Stimulated activated CD4-positive, alpha-beta T cell treated with anti-CD3 and anti-CD28 coated beads, Interleukin-1b, Interleukin-23, amount 100 ng/mL, for 48 hours (primary cell): ENCODE measurements around the gene C3orf70.

Experiments used
- DNase-seq: peaks from one replicate; pipeline ENCODE4 v3.0.0-alpha.2; 2020

C3orf70 gene

DNA sequence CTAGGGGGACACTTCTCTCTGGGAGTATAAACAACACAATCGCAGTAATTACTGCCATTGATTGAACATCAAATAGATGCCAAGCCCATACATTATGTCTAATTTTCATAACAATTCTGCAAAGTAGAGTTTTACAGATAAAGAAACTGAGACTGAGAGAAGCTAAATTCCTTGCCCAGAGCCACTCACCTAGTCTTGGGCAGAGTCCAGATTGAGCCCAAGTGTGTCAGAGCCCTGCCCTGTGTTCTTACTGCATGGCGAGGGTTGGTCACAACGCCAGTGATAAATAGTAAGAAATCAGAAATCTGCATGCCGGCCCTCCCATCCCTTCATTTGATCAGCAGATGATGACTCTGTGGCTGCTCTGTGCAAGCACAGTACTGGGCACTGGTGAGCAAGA lies 106.3 kb downstream of the C3orf70 start:
- DNase-seq, result no peak

DNA sequence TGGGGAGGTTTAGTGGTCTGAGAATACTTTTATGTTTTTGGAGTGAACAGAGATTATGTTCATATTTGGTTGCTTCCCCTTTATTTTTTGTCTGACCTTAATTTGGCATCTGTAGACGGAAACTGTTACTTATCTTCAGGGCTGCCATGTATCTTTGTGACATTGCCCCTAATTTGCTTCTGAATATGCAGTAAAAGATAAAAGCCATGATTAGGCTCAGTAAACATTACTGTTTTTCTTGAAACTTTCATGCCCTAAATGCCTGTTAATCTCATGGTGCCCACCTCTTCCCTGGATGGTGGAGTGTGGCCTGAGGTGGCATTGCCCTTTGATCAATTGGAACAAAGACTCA lies 106.7 kb downstream of the C3orf70 start:
- no peak for DNase-seq

DNA sequence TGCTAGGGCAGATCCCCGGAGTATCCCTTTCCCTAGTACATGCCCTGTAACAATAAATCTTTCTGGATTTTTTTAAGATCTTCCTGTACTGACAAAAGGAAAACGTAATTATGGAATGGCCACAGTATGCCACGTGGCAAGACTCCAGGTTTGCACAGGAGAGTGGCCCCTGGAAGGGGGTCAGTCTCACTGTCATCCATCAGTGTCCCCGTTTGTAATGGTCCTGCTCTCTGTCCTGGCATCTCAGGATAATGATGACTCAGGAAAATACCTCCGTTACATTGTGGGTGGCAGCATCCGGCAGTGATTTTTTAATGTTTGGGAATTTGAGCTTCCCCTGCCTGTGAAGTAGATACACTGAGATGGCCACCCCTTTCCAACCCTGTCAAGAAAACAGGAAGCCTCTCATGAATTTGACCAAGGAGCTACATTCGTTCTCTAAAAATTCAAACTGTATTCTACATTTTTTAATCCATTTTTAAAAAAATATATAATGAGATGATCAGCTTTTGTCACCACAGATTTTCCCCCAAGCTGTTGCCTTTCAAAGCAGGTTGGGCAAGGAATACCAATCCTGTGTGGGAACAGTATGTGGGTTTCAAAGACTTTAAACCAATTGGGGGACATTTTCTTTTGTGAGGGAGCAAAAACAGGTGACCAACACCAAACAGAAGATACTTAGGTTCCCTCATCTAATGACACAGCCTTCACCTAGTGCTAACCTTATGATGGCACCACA lies 110.4 kb downstream of the C3orf70 start:
- no peak for DNase-seq

DNA sequence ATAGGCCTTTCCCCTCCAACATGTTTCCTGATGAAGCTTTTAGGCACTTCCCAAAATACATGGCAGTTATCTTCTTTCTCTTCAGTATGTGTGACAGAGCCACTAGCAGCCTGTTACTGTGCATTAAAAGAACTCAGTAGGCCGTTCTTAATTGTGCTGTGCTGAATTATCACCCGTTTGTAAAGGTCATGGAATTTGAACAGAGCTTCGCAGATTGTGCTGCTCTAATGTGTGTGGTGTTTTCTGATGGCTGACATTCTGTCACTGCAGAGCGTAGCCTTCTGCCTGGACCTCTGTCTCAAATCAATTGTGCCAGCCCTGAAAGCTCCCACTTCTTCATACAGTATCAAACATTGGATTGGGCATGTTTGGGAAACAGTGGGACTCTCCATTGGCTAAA lies 111.3 kb downstream of the C3orf70 start:
- DNase-seq, result no peak

DNA sequence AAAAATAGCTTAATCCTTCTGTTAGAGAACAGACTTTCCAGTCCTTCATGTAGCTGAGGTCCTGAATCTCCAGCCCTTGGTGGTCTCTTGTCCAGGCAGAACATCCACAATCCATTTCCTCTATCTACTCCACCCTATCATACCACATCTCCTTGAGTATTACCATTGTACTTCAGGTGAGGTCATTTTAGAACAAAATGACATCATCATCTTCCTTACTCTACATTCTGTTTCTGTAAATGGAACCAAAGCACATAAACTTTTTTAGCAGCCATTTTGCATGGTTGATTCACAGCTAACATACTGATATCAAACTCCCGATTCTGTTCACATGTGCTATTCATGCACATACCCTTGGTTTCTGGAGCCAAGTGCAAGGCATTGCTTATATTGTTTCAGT lies 112.4 kb downstream of the C3orf70 start:
- DNase-seq, result no peak

DNA sequence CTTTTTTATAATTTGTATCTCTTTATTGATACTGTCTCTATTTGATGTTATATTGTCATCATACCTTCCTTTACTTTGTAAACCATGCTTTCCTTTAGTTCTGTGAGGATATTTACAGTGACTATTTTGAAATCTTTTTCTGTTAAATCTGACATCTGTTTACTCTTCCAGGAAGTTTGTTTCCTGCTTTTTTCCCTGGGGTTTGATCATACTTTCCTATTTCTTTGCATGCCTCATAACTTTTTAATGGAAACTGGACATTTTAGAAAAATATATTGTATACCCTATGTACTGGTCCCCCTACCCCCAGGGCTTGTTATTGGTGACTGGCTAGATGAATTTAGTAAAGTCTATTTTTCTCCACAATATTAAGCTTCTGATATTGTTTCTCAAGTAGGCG lies 115.1 kb downstream of the C3orf70 start:
- no peak for DNase-seq

DNA sequence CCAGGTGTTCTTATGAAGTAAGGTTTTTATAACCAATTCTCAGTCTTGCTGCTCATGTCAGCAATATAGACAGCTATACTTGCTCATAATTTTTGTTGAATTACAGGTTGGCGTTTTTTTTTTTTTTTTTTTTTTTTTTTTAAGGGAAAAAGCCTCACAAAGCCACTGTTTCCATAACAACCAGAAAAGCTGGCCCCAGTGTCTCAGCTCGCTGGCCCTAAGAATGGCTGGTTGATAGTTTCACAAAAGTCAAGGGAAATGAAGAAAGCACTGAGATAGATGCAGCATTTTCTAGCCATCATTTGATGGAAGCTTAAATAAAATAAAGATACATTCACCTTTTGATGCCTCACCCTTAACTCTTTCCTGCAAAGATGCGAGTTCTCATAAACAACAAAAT lies 121.9 kb downstream of the C3orf70 start:
- no peak for DNase-seq

DNA sequence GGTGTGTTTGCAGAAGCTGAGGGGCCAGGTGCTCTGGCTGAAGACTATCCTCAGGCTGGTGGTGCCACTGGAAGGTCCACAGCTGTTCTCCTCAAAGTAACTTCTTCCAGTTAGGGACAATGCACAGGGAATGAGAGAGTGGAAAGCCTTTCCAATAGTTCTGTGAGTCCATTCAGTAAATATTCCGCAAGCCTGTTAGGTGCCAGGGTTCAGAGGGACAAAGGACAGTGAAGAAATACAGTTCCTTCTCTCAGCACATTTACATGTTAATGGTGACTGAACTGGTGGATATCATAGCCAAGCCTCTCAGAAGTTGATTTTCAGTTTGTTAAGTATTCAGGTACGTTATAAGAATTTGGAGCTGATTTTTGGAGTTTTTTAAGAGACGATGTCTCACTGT lies 122.5 kb downstream of the C3orf70 start:
- DNase-seq, result no peak

DNA sequence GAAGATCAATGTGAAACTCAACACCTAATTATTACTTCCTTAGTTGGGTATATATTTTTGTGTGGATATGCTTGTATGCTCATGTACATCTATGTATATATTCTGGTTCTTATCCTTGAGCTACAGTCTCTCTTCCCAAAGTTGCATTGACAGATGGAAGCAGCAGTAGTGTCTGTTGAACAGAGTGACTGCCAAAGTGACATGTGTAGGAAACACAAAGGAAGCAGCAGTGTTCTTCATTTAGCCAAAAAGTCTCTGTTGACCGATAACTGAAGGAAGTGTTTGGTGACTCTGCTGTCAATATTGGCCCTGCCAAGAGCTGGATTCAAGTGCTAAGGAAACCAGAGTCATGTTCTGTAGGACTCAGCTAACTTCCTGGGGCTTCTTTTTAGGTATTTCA lies 123.8 kb downstream of the C3orf70 start:
- no peak for DNase-seq

DNA sequence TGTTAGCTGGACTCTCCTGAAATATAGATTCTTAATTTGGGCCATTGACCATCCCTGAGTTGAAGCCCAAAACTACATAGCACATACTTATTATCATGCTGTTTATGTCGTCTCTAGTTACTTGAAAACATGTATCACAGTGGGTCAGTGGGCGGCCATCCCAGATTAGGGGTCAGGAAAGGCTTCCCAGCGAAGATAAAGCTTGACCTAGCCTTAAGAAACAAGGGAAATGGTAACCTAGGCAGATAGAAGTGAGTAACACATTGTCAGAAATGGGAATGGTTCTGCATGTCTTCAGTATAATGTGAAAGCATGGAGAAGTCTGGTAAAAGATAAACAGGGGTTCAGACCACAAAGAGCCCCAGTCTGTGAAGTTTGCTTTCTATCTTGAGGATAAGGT lies 124.7 kb downstream of the C3orf70 start:
- DNase-seq, result no peak
